Measurements from ENCODE around the gene NTRK2.

Gene NTRK2

DNA sequence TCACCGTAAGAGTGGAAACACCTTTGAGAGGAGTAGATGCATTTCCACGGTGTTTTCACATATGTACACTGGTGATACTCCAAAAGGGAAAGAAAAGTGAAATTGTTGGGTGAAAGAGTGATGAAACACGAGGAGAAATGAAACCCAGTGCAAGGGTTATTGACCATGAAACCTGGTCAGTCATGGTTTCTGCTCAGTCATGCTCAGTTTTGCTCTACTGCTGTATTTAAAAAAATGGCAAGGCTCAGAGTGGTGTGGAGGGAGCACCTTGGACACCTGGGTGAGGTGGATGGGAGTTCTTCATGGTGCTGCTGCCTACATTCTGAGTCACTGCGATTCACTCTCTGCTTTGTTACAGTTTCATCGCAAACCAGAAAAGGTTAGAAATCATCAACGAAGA, 32.3 kb downstream of the NTRK2 start:
- TF ChIP-seq ZFX (IDR thresholded peaks at IDR 0.05; ENCODE audit: borderline replicate concordance), result no peak
- TF ChIP-seq, protein P1, sequence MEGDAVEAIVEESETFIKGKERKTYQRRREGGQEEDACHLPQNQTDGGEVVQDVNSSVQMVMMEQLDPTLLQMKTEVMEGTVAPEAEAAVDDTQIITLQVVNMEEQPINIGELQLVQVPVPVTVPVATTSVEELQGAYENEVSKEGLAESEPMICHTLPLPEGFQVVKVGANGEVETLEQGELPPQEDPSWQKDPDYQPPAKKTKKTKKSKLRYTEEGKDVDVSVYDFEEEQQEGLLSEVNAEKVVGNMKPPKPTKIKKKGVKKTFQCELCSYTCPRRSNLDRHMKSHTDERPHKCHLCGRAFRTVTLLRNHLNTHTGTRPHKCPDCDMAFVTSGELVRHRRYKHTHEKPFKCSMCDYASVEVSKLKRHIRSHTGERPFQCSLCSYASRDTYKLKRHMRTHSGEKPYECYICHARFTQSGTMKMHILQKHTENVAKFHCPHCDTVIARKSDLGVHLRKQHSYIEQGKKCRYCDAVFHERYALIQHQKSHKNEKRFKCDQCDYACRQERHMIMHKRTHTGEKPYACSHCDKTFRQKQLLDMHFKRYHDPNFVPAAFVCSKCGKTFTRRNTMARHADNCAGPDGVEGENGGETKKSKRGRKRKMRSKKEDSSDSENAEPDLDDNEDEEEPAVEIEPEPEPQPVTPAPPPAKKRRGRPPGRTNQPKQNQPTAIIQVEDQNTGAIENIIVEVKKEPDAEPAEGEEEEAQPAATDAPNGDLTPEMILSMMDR (IDR thresholded peaks at IDR 0.05), result no peak
- H3K27ac ChIP-seq, result no peak overlapping the region

GRCh38 chr9:84702471-84702870, 32.9 kb downstream of the NTRK2 start:
- no peak for TF ChIP-seq ZFX (IDR thresholded peaks at IDR 0.05; ENCODE audit: borderline replicate concordance)
- TF ChIP-seq, protein P1 (IDR thresholded peaks at IDR 0.05), result no peak
- no peak overlapping the region for H3K27ac ChIP-seq

- TF ChIP-seq ZFX (IDR thresholded peaks at IDR 0.05; ENCODE audit: borderline replicate concordance), result no peak
- TF ChIP-seq, protein P1 (IDR thresholded peaks at IDR 0.05), result no peak
- no peak overlapping the region for H3K27ac ChIP-seq
Observed at GRCh38 chr9:84703793-84704192, 34.3 kb downstream of the NTRK2 start.

DNA sequence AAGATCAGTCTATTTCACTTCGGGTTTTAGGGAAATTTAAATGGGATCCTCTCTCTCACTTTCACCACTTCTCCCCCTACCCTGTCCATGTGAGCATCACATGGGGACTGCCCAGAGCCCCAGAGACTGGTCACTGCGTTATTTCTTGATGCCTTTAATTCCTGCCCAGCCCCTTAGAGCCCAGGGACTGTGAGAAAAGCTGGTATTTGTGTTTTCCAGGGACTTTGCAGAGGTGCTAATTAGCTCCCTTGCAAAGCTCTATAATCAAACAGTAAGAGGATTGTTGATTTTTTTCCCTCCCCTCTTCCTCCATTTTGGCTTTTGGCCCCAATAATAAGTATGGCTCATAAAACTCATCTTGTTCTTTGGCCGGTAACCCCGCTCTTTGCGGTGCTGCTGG, 35.6 kb downstream of the NTRK2 start:
- TF ChIP-seq ZFX (IDR thresholded peaks at IDR 0.05; ENCODE audit: borderline replicate concordance), result no peak
- TF ChIP-seq, protein P1 (IDR thresholded peaks at IDR 0.05), result no peak

GRCh38 chr9:84708400-84708799, 38.9 kb downstream of the NTRK2 start:
- TF ChIP-seq ZFX (IDR thresholded peaks at IDR 0.05; ENCODE audit: borderline replicate concordance), result no peak
- TF ChIP-seq, protein P1 (IDR thresholded peaks at IDR 0.05), result no peak
- H3K27ac ChIP-seq, result no peak overlapping the region

More for the DNA sequence above, 35.6 kb downstream of the NTRK2 start:
- no peak overlapping the region for H3K27ac ChIP-seq

DNA sequence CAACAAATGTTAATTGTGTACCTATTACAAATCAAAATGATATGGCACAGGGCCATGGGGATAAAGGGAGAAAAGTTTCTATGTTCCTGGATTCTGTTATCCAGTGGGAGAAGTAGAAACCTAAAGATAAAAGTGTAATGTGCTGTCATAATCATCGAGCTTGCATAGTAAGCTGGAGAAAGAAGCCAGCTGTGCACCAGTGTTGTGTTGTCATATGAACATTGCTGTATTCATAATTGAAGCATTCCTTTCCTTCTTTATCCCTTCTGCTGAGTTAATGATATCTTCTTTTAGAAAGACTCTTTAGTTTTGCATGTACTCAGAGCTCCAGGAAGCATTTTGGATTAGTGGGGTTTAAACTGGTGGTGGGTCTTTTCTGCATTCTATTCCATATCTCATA, 39.5 kb downstream of the NTRK2 start:
- no peak for TF ChIP-seq ZFX (IDR thresholded peaks at IDR 0.05; ENCODE audit: borderline replicate concordance)
- TF ChIP-seq, protein P1 (IDR thresholded peaks at IDR 0.05), result no peak
- no peak overlapping the region for H3K27ac ChIP-seq

- H3K27ac ChIP-seq, result no peak overlapping the region
- no peak for TF ChIP-seq ZFX (IDR thresholded peaks at IDR 0.05; ENCODE audit: borderline replicate concordance)
- TF ChIP-seq, protein P1 (IDR thresholded peaks at IDR 0.05), result no peak
Observed at GRCh38 chr9:84710701-84711397, 41.3 kb downstream of the NTRK2 start.

Data from 22Rv1 (cell line).